GM18867 (cell line): ENCODE measurements around the gene DDX51.
A peak's percentile ranks its signal among the peaks of the same experiment; 100 is the strongest.

Source experiments
- ATAC-seq: cut with Tn5 transposase; IDR thresholded peaks from one replicate; pipeline ENCODE4 v1.9.1; 2021; ENCODE audit warnings: mild to moderate bottlenecking, moderate library complexity; ENCODE audit not compliant: unreplicated experiment

Gene DDX51, protein sequence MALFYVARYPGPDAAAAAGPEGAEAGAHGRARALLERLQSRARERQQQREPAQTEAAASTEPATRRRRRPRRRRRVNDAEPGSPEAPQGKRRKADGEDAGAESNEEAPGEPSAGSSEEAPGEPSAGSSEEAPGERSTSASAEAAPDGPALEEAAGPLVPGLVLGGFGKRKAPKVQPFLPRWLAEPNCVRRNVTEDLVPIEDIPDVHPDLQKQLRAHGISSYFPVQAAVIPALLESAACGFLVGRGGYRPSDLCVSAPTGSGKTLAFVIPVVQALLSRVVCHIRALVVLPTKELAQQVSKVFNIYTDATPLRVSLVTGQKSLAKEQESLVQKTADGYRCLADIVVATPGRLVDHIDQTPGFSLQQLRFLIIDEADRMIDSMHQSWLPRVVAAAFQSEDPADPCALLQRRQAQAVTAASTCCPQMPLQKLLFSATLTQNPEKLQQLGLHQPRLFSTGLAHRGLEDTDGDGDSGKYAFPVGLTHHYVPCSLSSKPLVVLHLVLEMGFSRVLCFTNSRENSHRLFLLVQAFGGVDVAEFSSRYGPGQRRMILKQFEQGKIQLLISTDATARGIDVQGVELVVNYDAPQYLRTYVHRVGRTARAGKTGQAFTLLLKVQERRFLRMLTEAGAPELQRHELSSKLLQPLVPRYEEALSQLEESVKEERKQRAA

DNA sequence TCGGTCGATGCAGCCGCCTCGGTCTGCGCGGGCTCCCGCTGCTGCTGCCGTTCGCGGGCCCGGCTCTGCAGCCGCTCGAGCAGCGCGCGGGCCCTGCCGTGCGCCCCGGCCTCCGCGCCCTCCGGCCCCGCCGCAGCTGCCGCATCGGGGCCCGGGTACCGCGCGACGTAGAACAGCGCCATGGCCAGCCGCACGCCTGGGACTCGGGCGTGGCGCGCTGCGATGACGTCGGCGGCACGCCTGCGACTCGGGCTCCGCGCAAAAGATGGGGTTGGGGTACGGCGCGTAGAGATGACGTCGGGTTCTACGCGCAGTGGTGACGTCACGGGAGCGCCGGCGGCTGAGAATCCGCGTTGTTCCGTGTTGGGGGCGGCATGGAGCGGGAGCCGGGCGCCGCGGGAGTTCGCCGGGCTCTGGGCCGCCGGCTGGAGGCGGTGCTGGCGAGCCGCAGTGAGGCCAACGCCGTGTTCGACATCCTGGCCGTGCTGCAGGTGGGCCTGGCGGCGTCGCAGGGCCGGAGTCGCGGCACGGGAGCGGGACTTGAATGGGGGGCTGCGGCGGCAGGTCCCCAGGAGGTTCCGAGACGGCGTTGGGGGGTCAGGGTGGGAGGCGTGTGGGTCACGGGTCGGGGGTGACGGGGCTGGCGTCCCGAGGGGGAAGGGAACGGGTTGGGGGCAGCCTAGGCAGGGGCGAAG is at the start of gene DDX51, which contains the start of gene NOC4L:
TSS of gene DDX51 (minus strand) at position 205 of the 695 bp plus-strand sequence. CDS start at position 182, 23 bp downstream.
TSS of gene NOC4L (plus strand) at position 343 of the 695 bp plus-strand sequence. CDS start at position 375, 32 bp downstream.
- ATAC-seq: peak; percentile 81

DNA sequence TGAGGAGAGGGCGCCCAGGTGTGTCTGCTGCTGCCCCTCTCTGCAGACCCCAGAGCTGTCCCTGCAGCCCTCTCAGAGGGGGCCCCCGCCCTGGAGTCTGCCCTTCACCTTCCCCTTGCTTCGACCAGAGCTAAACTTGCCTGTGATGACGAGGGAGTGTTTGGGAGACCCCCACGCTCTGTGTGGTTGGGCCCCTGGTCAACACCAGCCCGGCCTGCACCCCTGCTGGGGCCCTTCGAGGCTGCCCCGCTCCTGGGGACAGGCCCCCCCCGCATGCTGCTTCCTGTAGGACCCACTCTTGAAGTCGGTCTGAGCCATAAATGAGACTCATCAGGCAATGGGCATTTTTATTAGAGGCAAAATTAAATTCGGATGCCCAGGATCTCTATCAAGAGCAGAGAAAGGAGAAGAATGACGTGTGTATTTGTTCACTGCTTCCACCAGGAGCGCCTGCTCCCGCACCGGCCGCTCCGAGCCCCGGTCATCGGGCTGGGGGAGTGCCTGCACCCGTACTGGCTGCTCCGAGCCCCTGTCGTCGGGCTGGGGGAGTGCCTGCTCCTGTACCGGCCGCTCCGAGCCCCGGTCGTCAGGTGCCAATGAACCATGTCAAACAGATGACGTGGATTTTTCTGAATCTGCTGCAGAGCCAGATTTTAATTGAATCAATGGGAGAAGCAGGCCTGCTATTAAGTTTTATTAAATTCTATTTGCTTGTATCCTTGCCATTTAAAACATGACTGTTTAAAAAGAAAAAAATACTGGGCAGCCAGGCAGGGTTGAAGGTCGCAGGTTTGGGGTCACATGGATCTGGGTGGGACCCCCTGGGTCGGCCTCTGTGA is 47.8 kb upstream of the DDX51 start:
- no peak for ATAC-seq

DNA sequence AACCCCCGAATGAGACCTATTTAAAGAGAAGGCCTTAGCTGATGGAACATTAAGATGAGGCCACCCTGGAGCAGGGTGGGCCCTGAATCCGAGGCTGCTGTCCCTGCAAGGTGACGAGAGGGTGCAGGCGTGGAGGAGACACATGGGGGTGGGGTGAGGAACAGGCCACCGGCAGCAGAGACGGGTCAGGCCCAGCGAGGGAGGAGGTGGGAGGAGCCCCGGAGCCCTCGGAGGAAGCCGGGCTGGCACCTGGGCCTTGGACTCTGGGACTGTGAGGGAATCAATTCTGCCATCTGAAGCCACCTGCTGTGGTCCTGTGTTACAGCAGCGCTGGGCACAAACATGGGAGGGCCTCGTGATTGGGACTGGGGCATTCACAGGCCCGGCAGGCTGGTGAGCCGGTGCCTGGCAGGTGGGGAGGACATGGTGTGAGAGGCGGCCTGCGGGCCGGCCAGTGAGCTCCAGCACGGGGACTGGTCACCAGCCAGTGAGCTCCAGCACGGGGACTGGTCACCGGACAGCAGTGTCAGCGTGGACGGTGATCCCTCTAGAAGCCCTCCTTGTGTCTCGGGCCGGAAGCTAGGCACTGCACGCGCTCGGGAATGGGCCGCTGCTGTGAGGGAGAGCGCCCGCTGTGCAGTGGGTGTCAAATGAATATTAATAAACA is 46.8 kb upstream of the DDX51 start:
- ATAC-seq: no peak

DNA sequence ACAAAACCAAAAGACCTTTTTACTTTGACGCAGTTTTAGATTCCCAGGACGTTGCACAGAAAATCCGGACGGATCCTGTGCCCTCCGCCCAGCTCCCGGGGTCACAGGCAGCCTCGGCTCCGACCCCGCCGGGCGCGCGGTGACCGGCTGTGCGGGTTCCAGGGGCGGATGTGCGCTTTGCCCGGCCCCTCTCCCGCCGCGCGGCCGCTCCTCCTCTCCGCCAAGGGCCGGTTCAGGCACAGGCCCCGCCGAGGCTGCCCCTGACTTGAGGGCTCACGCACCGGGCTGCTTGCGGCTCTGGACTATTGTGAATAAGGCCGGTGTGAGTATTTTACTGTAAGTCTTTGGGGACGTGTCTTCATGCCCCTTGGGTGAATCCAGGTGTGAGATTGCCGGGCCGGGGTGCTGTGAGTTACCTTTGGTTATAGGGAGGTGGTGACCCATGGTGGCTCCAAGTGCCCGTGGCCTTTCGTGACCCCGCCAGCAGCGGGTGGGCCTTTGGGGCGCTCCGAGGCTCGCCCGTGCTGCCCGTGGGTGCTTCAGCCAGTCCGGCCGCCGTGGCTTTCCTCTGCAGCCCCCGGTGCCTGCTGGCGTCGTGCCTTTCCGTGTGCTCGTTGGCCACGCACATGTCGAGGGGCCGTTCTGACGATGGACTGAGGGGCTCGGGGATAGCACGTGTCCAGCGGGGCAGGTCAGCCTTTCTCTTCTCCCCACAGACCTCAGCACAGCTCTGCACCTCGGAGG is 46.1 kb upstream of the DDX51 start:
- peak; percentile 15 for ATAC-seq

DNA sequence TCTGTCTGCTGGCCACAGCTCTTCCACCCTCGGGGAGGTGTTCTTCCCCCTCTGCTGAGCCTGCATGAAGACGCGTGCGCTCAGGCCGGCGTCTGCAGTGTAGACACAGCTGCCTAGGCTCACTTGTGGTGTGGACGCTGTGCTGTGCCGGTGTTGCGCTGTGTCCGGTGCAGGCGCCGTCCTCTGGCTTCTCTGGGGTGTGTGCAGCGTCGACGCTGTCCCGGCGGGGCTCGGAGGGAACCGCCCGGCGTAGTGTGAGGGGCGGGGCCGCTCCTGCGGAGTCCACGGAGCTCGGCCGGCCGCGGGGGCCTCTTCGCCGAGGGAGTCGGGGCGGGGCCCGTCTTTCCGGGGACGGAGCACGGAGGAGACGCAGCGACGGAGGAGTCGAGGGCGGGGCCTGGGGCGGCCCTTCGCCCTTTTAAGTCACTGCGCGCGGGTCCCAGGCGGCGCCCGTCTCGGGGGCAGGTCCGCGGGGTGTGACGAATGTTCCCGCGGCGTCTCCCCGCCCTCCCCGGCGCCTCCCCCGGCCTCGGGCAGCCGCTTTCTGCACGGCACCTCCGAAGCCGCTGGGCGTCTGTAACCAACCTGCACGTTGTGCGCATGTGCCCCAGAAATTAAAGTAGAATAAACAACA is 45.4 kb upstream of the DDX51 start:
- peak; percentile 86 for ATAC-seq

DNA sequence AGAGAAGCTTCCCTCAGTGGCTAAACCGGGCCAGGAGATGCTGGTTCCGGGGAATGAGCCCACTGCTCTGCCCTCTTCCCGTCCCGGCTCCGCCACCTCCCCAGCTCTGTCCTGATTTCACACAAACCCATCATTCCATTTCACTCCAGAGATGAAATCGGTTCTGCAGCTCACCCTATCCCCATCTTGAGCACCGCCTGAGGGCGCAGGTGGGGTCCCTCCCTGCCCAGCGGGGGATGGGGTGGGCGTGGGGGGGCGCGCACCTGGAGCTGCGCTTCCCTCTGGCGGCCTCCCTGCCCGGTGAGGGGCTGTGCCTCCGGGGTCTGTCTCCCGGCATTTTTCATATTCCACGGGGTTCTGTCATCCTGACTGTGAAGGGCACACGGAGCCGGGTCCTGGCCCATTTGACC is 44.8 kb upstream of the DDX51 start:
- ATAC-seq: no peak

DNA sequence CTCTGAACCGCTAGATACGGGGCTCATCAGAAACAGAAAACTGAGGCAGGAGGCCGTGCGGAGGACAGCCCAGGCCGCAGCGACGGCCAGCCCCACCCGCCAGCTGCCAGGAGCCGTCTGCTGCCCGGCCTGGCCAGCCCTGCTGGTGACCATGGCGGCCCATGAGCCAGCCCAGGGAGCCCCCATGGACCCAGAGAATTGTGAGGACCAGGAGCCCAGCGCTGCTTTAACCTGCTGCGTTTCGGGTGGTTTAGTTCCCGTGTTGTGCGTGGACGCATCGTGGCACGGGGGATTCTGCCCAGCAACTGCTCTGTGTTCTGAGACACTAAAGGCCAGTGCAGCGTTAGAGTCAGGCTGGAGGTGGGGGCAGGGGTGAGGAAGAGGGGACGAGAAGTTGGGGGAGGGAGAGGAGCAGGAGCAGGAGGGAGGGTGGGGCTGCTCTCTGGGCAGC is 44.4 kb upstream of the DDX51 start:
- ATAC-seq: no peak

DNA sequence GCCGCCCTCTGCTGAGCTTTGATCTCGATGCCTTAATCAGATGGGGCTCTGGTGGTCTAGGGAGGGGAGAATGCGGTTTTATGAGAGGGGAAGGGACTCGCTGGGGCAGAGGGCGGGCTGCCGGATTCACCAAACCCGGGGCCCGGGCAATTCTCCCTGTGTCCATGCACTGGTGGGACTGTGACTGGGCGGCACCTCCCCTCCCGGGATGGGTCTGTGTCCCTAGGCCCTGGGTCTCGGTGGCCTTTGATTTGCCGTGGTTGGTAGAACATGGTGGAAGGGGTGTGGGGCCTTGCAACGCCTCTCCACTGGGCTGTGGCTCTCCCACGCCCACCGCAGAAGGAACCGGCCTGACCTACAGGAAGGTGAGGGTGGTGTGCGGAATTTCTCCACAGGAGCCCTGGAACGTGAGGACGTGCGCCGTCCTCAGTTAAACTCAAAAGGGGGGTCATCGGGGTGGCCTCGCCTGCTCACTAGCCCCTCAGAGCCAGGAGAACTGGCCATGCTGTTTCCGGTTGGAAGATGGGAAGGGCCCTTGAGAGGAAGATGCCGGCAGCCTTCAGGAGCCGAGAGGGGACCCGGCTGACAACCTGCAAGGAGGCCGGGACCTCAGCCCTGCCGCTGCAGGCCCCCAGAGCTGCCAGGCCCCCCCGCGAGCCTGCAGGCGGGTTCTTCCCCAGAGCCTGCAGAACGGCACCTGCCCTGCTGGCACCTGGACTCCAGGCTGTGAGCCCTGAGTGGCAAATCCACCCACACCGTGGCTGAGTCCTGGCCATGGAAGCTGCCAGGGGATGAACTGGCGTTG is 43.7 kb upstream of the DDX51 start:
- no peak for ATAC-seq

DNA sequence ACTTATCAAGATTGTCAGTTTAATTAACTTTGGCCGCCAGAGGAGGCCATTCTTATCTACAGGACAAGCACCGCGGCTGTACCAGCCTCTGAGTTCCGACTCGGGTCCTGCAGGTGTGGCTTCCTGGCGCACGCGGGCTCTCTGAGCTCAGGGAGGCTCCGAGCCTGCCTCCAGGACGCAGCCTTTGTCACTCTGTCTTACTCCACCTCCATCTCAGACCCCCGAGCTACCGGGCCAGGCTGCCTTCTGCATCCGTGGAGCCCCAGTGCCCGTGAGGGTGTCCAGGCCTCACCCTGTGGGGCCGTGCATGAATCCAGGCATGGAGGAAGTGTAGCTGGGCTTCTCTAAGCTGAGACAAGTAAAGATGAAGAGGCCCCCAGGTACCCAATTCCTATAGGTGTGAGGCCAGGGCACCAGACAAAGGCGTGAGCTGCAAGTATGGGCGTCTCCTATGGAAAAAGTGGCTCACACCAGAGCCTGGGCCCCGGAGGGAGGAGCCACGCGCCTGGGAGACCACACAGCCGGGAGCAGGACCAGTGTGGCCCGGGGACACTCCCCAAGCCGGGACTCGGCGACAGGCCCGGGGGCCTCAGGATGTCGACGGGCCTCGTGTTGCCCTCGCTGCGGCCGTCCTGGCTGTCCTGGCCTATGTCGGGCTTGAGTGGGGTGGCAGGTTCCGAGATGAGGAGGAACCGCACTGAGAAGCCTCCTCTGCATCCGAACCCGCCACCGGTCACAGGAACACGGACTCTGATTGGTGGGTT is 42.9 kb upstream of the DDX51 start:
- no peak for ATAC-seq

DNA sequence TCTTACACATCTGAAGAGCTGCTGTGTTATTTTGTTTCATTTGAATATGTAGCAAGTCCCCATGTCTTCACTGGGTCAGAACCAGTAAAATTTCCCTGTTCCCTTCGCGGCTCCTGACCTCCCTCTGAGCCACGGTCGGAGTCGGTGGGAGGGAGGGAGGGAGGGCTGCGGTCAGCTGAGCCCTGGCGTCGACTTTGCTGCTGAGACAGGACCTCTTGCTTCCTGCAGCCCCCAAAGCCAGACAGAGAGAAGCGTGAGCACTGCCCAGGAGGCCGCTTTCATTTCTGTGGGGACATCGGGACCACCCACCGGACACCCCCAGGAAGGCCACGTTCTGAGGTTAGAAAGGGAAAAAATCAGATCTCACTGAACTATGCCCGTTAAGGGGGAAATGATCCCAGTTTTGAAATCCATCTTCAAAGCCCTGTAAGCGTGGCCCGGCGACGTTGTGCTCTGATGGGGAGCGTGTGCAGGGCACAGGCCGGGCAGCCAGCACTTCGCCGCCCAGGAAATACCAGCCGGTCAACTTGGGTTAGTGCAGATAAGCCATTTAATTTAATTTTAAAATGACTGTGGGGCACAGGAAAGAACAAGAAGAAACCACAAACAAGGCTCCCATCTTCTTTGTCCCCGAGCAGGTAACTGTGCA is 42.2 kb upstream of the DDX51 start:
- no peak for ATAC-seq

DNA sequence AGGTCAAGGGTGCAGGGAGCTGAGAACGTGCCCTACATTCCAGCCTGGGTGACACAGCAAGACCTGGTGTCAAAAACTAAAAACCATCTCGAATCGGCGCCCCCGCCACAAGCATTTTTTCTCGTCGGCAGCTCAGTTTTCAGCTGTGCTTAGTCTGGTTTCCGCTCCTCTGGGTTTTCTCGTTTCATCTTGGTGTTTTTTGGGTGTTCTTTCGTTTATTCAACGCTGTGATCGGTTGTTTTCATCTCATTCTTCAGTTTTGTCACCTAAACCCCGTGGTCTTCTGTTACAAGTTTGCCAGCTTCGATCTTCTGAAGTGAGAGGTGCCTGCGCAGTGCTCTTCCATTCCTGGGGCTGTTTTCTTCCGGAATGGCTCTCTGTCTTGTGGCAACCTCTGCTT is 41.6 kb upstream of the DDX51 start:
- ATAC-seq: no peak

DNA sequence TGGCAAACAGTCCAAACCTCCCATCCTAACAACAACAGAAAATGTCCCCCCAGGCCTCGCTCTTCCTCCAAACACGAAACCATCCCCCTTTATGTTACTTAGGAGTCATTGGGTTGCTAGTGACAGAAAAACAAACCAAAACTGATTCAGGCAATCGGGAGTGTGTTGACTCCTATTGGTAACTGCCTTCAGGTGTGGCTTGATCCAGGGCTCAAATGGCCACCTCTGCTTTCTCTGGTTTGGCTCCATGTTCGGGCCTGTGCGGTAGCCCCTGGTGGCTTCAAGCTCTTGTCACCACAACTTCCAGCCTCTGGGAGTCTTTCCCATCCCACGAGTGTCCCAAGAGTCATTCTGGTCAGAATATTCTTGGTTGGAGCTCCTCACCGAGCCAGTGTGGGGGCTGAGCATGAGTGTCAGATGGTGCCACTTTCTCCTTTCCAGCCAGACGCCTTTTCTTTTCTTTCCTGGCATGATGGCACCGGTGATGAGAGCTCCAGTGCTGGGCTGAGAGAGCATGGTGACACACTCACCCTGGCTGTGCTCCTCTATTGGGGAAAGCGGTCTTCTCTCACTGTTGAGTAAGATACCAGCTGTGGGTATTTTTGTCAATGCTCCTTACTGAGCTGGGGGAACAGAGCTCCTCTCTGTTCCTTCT is 38.7 kb upstream of the DDX51 start:
- ATAC-seq: no peak

DNA sequence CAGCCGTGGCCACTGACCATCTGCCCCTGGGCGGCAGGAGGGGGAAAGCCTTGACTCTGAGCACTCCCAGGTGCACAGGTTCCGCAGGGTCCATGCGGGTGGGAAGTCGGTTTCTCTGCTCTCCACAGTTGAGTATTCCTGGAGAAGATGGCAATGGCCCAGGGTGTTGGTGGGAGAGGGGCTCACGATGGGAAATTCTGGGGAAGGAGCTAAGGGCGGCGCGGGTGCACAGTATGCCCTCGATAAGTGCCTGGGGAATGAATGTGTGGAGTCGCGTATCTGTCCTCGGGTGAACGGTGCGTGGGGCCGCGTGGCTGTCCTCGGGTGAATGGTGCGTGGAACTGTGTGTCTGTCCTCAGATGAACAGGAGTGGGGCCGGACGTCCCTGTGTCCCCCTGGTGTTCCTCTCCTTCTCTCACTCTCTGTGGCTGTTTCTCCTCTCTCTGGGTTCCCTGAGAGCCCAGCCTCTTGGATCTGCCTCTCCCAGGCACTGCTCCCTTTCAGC is 38.1 kb upstream of the DDX51 start:
- no peak for ATAC-seq

DNA sequence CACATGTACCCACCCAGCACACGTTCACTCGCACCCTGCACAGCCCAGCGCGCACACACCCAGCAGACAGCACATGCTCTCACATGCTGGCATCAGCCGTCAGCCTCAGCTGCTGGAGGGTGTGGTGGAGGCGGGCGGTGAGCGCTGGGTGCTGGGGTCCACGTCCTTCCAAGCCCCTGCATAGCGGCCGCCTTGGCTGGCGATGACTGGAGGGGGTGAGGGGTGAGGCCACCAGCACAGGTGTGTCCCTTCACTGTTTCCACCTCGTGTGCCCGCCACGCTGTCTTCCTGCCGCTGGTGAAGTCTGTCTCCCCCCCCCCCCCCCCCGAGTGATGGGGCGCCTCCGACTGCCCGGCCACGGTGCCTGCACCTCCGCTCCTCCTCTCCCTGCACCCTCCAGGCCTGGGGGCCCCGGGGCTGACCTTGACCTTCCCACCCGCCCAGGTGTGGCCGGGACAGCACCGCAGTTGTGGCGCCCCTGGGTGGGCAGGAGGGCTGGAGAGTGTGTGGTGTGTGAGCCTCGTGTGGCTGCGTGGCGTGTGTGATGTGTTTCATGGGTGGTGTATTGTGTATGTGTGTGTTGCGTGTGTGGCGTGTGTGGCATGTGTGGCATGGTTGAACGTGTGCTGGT is 37.6 kb upstream of the DDX51 start:
- ATAC-seq: no peak

DNA sequence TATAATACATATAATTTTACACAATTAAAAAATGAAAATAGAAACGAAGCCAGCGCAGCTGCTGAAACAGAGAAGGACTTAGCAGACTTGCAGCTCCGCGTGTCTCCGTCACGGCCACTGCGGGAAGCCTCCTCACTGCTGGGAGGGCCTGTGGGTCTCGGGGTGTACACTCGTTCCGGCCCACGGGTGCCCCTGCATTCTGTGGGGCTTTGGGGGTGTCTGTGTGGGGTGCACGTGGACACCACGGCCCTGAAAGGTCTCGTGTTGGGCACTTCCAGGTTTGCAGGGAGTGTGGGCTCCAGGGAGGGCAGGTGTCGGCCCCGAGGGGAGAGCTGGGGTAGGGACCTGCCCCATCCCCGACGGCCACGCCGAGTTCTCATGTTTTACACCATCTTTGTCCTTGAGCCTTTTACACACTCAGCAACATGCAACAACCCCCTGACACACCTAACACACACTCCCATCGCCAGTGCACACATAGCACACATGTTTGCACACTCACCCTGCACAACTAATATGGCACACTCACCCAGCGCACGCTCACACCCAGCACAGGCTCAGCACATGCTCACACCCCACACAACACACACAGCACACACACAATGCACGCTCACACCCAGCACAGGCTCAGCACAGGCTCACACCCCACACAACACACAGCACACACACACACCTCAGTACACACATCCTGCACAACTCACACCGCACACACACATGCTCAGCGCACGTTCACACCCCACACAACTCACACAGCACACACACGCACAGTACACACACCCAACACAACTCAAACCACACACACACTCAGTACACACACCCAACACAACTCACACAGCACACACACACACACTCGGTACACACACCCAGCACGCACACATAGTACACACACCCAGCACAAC is 36.8 kb upstream of the DDX51 start:
- ATAC-seq: no peak
